HAP-1 (cell line): Measurements from ENCODE around the gene RAD51B.

ENCODE experiments used
- DNase-seq, 2 experiments: peaks; one replicate each; pipeline ENCODE4 v3.0.0-alpha.2; 2016 to 2020; ENCODE audit warnings: low spot score in 2 of 2
- H3K27me3 ChIP-seq: fragments of 250-450 bp; sonication (Bioruptor Pico); 2 replicates; pipeline ENCODE4 v1.5.1; 2020; ENCODE audit warnings: low read depth, mild to moderate bottlenecking, moderate library complexity
- H3K36me3 ChIP-seq: fragments of 250-450 bp; sonication (Bioruptor Pico); replicated peaks from 2 replicates; pipeline ENCODE4 v1.5.1; 2020; ENCODE audit warnings: mild to moderate bottlenecking
- H3K4me1 ChIP-seq: fragments of 250-450 bp; sonication (Bioruptor Pico); 2 replicates; pipeline ENCODE4 v1.5.1; 2020; ENCODE audit warnings: mild to moderate bottlenecking
- H3K4me3 ChIP-seq: fragments of 250-450 bp; sonication (Bioruptor Pico); 2 replicates; pipeline ENCODE4 v1.5.1; 2020; ENCODE audit warnings: mild to moderate bottlenecking, moderate library complexity
- H3K9me3 ChIP-seq: fragments of 250-450 bp; sonication (Bioruptor Pico); 2 replicates; pipeline ENCODE4 v1.5.1; 2020; ENCODE audit warnings: mild to moderate bottlenecking, moderate library complexity
- in situ Hi-C: fragments of 300-500 bp; cut with MboI; formaldehyde crosslinking; loops from 3 replicates; pipeline ENCODE4 v1.14.3; 2020; ENCODE audit warnings: low sequenced_read_pairs, inconsistent platforms, mixed read lengths

Gene RAD51B

GRCh38 chr14:67852926-67853604 lies 33.5 kb downstream of the RAD51B start:
- no peak for DNase-seq
- Histone ChIP-seq H3K4me3 (no peak overlapping the region), H3K9me3 (peaks cover 4% of the 10 kb centered on the region; the same call in 1 of the 2 replicates), H3K4me1 (no peaks in the 10 kb centered on the region), H3K27me3 (no peaks in the 10 kb centered on the region), H3K36me3 (no peaks in the 10 kb centered on the region)
- in situ Hi-C loops, result no loop called here

GRCh38 chr14:67853715-67854114 lies 34.1 kb downstream of the RAD51B start:
- H3K9me3 ChIP-seq, result no peaks in the 10 kb centered on the region
- H3K36me3 ChIP-seq, result no peaks in the 10 kb centered on the region
- H3K4me3 ChIP-seq, result no peak overlapping the region
- H3K27me3 ChIP-seq, result no peaks in the 10 kb centered on the region
- in situ Hi-C loops, result no loop called here
- no peak for DNase-seq
- no peaks in the 10 kb centered on the region for H3K4me1 ChIP-seq

GRCh38 chr14:67856827-67857226 lies 37.2 kb downstream of the RAD51B start:
- Histone ChIP-seq H3K36me3 (no peaks in the 10 kb centered on the region), H3K4me1 (no peaks in the 10 kb centered on the region), H3K4me3 (no peak overlapping the region), H3K9me3 (no peaks in the 10 kb centered on the region), H3K27me3 (no peaks in the 10 kb centered on the region)
- DNase-seq, result no peak
- in situ Hi-C loops, result no loop called here

- H3K4me1 ChIP-seq, result no peaks in the 10 kb centered on the region
- no peaks in the 10 kb centered on the region for H3K27me3 ChIP-seq
- no peak overlapping the region for H3K4me3 ChIP-seq
- in situ Hi-C loops, result no loop called here
- DNase-seq, result no peak
- H3K9me3 ChIP-seq, result no peaks in the 10 kb centered on the region
- H3K36me3 ChIP-seq, result no peaks in the 10 kb centered on the region
Measured at GRCh38 chr14:67857778-67858350, 38.3 kb downstream of the RAD51B start.

- Histone ChIP-seq H3K9me3 (no peaks in the 10 kb centered on the region), H3K4me3 (no peak overlapping the region), H3K27me3 (no peaks in the 10 kb centered on the region), H3K36me3 (no peaks in the 10 kb centered on the region), H3K4me1 (peaks cover 2% of the 10 kb centered on the region; the same call in 1 of the 2 replicates)
- in situ Hi-C loops, result no loop called here
- DNase-seq, result no peak
Measured at GRCh38 chr14:67859169-67859749, 39.7 kb downstream of the RAD51B start.

GRCh38 chr14:67863223-67863622 lies 43.6 kb downstream of the RAD51B start:
- no peak for DNase-seq
- H3K9me3 ChIP-seq, result no peaks in the 10 kb centered on the region
- in situ Hi-C loops, result no loop called here
- H3K4me1 ChIP-seq, result peaks cover 2% of the 10 kb centered on the region; the same call in 1 of the 2 replicates
- H3K27me3 ChIP-seq, result no peaks in the 10 kb centered on the region
- no peaks in the 10 kb centered on the region for H3K36me3 ChIP-seq
- no peak overlapping the region for H3K4me3 ChIP-seq

GRCh38 chr14:67875175-67876006 lies 55.8 kb downstream of the RAD51B start:
- H3K4me1 ChIP-seq, result peaks cover 5% of the 10 kb centered on the region
- no peak overlapping the region for H3K4me3 ChIP-seq
- no peaks in the 10 kb centered on the region for H3K27me3 ChIP-seq
- no peaks in the 10 kb centered on the region for H3K36me3 ChIP-seq
- in situ Hi-C loops, result no loop called here
- H3K9me3 ChIP-seq, result no peaks in the 10 kb centered on the region
- no peak for DNase-seq

GRCh38 chr14:67879026-67879425 lies 59.4 kb downstream of the RAD51B start:
- in situ Hi-C loops, result no loop called here
- Histone ChIP-seq H3K36me3 (no peaks in the 10 kb centered on the region), H3K27me3 (no peaks in the 10 kb centered on the region), H3K4me1 (peaks cover 11% of the 10 kb centered on the region), H3K4me3 (no peak overlapping the region), H3K9me3 (no peaks in the 10 kb centered on the region)
- DNase-seq, result peak in 1 of 2 experiments; percentile 68

GRCh38 chr14:67881225-67881624 lies 61.6 kb downstream of the RAD51B start:
- Histone ChIP-seq H3K4me1 (peaks cover 11% of the 10 kb centered on the region), H3K36me3 (no peaks in the 10 kb centered on the region), H3K4me3 (no peak overlapping the region), H3K27me3 (no peaks in the 10 kb centered on the region), H3K9me3 (no peaks in the 10 kb centered on the region)
- peak in 1 of 2 experiments; percentile 32 for DNase-seq
- in situ Hi-C loops, result no loop called here

- no peaks in the 10 kb centered on the region for H3K27me3 ChIP-seq
- no peak for DNase-seq
- H3K36me3 ChIP-seq, result no peaks in the 10 kb centered on the region
- H3K9me3 ChIP-seq, result no peaks in the 10 kb centered on the region
- H3K4me3 ChIP-seq, result no peak overlapping the region
- peaks cover 11% of the 10 kb centered on the region for H3K4me1 ChIP-seq
- in situ Hi-C loops, result no loop called here
Measured at GRCh38 chr14:67882986-67883555, 63.5 kb downstream of the RAD51B start.

GRCh38 chr14:67883717-67884116 lies 64.1 kb downstream of the RAD51B start:
- no peak for DNase-seq
- no peaks in the 10 kb centered on the region for H3K9me3 ChIP-seq
- in situ Hi-C loops, result no loop called here
- H3K4me1 ChIP-seq, result peaks cover 11% of the 10 kb centered on the region
- no peaks in the 10 kb centered on the region for H3K27me3 ChIP-seq
- H3K36me3 ChIP-seq, result no peaks in the 10 kb centered on the region
- H3K4me3 ChIP-seq, result no peak overlapping the region

GRCh38 chr14:67886191-67886590 lies 66.6 kb downstream of the RAD51B start:
- no peak overlapping the region for H3K4me3 ChIP-seq
- in situ Hi-C loops, result no loop called here
- no peaks in the 10 kb centered on the region for H3K9me3 ChIP-seq
- H3K4me1 ChIP-seq, result peaks cover 3% of the 10 kb centered on the region; the same call in 1 of the 2 replicates
- no peaks in the 10 kb centered on the region for H3K27me3 ChIP-seq
- DNase-seq, result no peak
- H3K36me3 ChIP-seq, result no peaks in the 10 kb centered on the region

- in situ Hi-C loops, result no loop called here
- H3K4me1 ChIP-seq, result no peaks in the 10 kb centered on the region
Measured at GRCh38 chr14:67887478-67887877, 67.9 kb downstream of the RAD51B start.

More at GRCh38 chr14:67887478-67887877, 67.9 kb downstream of the RAD51B start:
- H3K9me3 ChIP-seq, result no peaks in the 10 kb centered on the region
- H3K36me3 ChIP-seq, result no peaks in the 10 kb centered on the region
- no peak for DNase-seq
- no peak overlapping the region for H3K4me3 ChIP-seq
- H3K27me3 ChIP-seq, result no peaks in the 10 kb centered on the region
